ENCODE measurements around the gene MAD1L1. TPM values are rescaled to one million over a fixed set of nuclear protein-coding genes. Genes with fewer than 3 reads are reported as not detected.

The MAD1L1 gene
- total RNA-seq, 1 donor from 2014 or later, result 16.2 TPM

DNA sequence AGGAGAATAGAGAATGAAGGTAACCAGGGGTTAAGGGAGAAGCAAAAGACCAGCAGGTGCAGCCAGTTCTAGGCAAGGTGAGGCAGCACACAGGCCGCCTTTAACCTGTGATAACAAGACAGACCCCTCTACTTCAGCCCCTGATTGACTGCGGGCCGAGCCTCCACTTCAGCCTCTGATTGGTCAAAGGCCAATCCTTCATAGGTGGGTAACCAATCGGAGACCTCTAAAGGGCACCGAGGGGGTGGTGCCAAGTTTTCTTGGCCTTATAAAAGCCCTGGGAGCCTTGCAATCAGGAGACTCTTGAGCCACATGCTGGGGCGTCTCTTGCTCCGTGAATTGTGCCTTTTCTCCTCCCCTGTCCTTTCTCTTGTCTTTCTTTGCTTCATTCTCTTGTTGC is 463.9 kb downstream of the MAD1L1 start:
- DNase-seq, result no peak
- intact Hi-C loops (cut with micrococcal nuclease), result no loop called here

DNA sequence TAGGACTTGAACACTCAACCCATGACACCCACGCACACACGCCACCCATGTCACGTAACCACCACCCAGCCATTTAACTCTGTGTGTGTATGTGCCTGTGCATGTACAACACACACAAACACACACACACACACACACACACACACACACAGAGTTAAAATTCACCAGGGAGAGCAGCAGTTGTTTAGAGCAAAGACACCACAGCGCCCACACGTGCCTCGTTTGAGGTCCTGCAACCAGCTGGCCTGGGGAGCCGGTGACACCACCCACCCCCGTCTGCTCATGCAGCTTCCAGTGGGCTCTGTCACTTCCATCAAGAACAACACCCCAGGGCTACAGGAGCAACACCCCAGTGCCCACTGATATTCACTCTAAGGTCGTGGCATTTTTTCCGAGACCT is 465.2 kb downstream of the MAD1L1 start:
- Histone ChIP-seq H3K4me1 (no peaks in the 10 kb centered on the region), H3K27ac (replicated peaks) (no peak overlapping the region), H3K36me3 (no peaks in the 10 kb centered on the region), H3K4me3 (no peak overlapping the region), H3K9me3 (replicated peaks) (peaks cover 19% of the 10 kb centered on the region), H3K27me3 (ENCODE audit: low read depth) (no peaks in the 10 kb centered on the region)
- intact Hi-C loops (cut with micrococcal nuclease), result no loop called here
- DNase-seq, result no peak
- TF ChIP-seq, protein P1, sequence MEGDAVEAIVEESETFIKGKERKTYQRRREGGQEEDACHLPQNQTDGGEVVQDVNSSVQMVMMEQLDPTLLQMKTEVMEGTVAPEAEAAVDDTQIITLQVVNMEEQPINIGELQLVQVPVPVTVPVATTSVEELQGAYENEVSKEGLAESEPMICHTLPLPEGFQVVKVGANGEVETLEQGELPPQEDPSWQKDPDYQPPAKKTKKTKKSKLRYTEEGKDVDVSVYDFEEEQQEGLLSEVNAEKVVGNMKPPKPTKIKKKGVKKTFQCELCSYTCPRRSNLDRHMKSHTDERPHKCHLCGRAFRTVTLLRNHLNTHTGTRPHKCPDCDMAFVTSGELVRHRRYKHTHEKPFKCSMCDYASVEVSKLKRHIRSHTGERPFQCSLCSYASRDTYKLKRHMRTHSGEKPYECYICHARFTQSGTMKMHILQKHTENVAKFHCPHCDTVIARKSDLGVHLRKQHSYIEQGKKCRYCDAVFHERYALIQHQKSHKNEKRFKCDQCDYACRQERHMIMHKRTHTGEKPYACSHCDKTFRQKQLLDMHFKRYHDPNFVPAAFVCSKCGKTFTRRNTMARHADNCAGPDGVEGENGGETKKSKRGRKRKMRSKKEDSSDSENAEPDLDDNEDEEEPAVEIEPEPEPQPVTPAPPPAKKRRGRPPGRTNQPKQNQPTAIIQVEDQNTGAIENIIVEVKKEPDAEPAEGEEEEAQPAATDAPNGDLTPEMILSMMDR (IDR thresholded peaks at IDR 0.05; ENCODE audit: borderline replicate concordance), result peak; percentile 51

More for the DNA sequence above, 463.9 kb downstream of the MAD1L1 start:
- Histone ChIP-seq H3K36me3 (no peaks in the 10 kb centered on the region), H3K27ac (replicated peaks) (no peak overlapping the region), H3K27me3 (ENCODE audit: low read depth) (no peaks in the 10 kb centered on the region), H3K9me3 (replicated peaks) (peaks cover 9% of the 10 kb centered on the region), H3K4me3 (no peak overlapping the region), H3K4me1 (no peaks in the 10 kb centered on the region)
- TF ChIP-seq, protein P1 (IDR thresholded peaks at IDR 0.05; ENCODE audit: borderline replicate concordance), result no peak

Small RNA genes within 50 kb of the gene (microRNA-seq; reads per million reads assigned to microRNA genes)
- gene MIR4655, result not detected
- gene MIR6836, result not detected

Other genes starting within 250 kb of the MAD1L1 start
- gene MRM2, start 9.3 kb upstream of the MAD1L1 start, total RNA-seq, result 19.9 TPM
- 12.5 TPM for gene NUDT1, start 9.3 kb upstream of the MAD1L1 start, total RNA-seq
- 16.8 TPM for gene SNX8, start 81.5 kb upstream of the MAD1L1 start, total RNA-seq
- gene EIF3B, start 121.9 kb upstream of the MAD1L1 start, total RNA-seq, result 68.9 TPM
- 15.3 TPM for gene CHST12, start 170.7 kb upstream of the MAD1L1 start, total RNA-seq
- gene GRIFIN, start 243.5 kb upstream of the MAD1L1 start, total RNA-seq, result not detected

Measured in left ventricle myocardium inferior (tissue), 1 donor.